Kidney glomerular epithelial cell (primary cell): ENCODE results near the gene IFIT1B.
"Not testable (repeated sequence)": the region's sequence is repeated elsewhere in the genome, so short reads cannot be mapped to it uniquely, and the experiment has no call there.

ENCODE experiments used
- DNase-seq: peaks from one replicate; lab custom pipeline; 2025; lab: John Stamatoyannopoulos, UW

Gene IFIT1B

GRCh38 chr10:89348481-89348880 is 29.4 kb upstream of the IFIT1B start:
- DNase-seq = no peak

DNA sequence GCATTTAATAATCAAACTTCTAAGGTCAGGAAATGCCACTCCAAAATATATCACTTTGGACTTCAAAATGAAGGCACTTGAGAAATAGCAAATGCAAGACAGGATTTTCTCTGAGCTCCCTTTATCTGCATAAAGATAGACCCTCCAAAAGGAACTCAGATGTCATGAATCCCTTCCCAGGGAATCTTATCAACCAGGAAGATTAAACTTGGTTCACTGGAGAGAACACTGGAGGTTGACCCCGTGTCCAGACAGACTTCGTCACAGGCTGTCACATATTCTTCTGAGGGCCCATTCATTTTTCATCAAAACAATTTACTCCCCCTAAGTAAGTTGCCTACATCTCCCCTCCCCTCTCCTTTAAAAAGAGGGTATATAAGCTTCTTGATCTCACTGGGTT is 28.9 kb upstream of the IFIT1B start:
- no peak for DNase-seq

DNA sequence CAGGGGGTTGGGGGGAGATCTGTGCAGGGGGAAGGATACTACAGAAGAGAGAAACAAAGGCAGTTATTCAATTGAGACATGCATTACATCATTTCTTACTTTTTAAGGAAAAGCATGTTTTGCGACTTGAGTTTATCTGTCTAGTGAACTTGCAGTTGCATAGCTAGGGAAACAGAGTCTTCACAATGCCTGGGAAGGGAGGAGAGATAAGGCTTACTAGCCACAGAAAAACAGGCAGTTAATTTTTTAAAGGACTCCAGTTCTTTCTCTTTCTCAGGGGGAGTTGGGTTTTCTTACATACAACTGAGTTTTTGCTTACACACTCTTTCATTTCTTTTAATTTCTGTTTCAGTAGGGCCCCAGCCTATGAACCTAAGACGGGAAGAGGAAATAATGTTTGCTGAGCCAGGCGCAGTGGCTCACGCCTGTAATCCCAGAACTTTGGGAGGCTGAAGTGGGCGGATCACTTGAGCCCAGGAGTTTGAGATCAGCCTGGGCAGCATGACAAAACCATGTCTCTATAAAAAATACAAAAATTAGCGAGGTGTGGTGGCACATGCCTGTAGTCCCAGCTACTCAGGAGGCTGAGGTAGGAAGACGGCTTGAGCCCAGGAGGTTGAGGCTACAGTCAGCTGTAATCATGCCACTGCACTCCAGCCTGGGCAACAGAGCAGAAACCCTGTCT is 27.1 kb upstream of the IFIT1B start:
- DNase-seq = not testable (repeated sequence)

DNA sequence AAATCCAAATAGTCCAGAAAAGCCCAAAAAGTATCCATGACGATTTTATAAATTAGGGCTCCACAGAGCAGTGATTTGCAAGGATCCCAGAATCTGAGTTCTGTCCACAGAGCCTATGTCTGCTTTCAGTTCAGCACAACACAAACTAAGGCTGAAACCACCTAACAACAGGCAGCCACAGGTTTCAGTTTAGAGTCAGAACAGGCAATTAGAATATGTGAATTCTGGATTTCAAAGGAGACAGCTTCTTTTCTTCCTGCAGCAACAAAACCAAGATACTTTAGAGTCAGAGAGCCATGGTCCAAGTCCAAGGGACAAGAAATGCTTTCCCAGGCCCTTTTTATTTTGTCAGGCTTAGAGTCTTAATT is 26.5 kb upstream of the IFIT1B start:
- no peak for DNase-seq

GRCh38 chr10:89351780-89352597 is 25.9 kb upstream of the IFIT1B start:
- peak; percentile 98 for DNase-seq

DNA sequence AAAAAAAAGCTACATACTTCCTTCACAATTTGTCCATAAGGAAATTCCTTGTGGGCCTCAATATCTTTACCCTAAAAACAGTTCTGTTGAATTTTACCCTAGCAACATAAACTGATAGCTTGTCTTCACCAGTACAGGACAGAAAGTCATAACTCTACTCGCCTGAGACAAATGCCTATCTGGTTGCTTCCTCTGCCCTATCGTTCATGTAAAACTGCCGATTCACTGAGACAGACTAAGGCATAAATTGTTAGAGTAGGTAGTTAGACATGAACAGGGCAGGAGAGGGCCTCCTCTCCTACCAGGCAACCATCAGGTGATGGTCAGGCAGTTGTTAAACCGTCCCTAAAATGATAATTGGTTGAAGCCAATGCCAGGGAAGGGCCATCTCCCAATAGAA is 25.1 kb upstream of the IFIT1B start:
- no peak for DNase-seq

DNA sequence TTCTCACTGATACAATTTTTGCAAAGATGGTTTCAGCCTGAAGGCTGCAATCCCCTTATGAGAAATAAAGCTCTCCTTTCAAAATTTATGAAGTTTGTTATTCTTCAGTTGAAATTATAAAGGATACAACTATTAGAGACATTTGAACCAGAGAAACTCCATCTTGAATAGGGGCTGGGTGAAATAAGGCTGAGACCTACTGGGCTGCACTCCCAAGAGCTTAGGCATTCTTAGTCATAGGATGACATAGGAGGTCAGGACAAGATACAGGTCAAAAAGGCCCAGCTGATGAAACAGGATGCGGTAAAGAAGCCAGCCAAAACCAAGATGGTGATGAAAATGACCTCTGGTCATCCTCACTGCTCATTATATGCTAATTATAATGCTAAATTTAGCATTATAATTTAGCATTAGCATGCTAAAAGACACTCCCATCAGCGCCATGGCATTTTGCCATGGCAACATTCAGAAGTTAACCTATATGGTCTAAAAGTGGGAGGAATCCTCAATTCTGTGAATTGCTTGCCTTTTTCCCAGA is 22.4 kb upstream of the IFIT1B start:
- no peak for DNase-seq

DNA sequence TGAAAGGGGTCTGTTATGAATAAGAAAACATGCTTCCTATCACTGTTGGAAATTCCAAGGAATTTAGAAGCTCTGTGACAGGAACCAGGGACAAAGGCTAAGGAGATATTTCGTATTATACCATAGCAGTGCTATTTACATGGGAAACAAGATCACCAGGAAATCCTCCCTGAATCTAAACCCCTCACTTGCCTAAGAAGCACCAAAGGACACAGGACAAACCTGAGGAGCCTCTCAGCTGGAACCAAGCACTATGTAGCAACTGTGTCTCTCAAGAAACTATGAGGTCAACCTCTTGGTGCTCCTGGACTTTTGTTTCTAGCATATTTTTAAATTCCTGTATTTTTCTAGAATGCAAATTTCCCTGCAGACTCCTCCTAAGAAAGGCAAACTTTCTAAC is 20.8 kb upstream of the IFIT1B start:
- no peak for DNase-seq

- no peak for DNase-seq
Observed at GRCh38 chr10:89357975-89358374, 19.9 kb upstream of the IFIT1B start.

DNA sequence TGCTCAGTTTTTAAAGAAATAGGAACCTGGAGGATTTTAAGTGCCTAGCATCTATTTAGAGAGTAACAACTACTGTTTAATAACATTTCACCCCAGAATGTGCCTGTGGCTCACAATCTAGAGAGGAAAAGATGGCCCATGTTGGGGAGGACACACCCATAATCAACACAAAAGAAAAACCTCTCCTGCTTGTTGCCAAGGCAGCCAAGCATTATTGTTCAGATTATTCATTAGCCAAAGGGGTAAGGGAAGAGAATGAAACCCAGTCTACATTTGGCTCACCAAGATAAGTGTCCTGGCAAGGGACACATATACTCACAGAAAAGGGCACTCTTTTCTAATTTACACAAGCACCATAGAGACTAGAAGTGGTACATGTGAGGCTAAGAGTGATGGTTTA is 17.7 kb upstream of the IFIT1B start:
- peak; percentile 15 for DNase-seq

DNA sequence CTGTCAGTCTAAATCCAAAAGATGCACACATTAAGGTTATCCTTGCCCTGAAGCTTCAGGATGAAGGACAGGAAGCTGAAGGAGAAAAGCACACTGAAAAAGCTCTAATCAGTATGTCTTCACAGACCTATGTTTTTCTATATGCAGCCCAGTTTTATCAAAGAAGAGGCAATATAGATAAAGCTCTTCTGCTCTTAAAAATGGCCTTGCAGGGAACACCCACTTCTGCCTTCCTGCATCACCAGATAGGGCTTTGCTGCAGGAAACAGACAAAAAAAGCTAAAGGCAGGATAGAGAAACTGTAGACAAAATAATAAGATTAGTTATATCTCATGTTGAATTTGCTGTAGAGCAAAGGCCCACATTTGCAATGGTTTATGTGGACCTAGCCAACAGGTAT is 14.9 kb upstream of the IFIT1B start:
- no peak for DNase-seq

DNA sequence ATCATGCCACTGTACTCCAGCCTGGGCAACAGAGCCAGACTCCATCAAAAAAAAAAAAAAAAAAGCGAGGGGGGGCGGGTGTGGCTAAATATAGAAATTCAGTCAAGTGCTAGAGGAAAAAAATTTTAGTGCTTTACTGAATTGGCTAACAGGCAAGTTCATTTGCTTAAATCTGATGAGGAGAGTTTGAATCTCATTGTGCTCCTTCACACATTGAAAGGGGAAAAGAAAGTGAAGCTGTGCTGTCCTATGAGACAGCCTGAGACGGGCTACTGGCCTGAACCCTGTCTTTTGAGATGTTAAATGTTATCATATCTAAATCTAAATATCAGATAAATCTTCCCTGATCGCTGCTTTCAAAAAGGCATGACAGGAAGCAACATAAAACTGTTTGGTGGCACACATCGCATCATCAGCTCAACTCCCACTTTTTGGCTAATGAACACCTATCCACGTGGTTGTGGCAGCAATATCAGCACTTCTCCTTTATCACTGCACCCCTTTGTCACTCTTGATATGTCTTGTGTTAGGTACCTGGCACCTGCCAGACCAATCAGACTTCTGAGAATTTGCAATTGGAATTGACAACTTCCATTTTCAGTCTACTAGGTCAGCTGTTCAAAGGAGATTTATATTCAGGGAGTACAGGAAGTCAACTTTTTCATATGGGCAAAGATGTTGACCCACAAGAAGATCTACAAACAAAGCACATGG is 14.0 kb upstream of the IFIT1B start:
- DNase-seq = no peak

- DNase-seq = no peak
Observed at GRCh38 chr10:89364531-89364930, 13.3 kb upstream of the IFIT1B start.

- DNase-seq = no peak
Observed at GRCh38 chr10:89367529-89367928, 10.3 kb upstream of the IFIT1B start.

- DNase-seq = no peak
Observed at GRCh38 chr10:89368129-89368528, 9.7 kb upstream of the IFIT1B start.

DNA sequence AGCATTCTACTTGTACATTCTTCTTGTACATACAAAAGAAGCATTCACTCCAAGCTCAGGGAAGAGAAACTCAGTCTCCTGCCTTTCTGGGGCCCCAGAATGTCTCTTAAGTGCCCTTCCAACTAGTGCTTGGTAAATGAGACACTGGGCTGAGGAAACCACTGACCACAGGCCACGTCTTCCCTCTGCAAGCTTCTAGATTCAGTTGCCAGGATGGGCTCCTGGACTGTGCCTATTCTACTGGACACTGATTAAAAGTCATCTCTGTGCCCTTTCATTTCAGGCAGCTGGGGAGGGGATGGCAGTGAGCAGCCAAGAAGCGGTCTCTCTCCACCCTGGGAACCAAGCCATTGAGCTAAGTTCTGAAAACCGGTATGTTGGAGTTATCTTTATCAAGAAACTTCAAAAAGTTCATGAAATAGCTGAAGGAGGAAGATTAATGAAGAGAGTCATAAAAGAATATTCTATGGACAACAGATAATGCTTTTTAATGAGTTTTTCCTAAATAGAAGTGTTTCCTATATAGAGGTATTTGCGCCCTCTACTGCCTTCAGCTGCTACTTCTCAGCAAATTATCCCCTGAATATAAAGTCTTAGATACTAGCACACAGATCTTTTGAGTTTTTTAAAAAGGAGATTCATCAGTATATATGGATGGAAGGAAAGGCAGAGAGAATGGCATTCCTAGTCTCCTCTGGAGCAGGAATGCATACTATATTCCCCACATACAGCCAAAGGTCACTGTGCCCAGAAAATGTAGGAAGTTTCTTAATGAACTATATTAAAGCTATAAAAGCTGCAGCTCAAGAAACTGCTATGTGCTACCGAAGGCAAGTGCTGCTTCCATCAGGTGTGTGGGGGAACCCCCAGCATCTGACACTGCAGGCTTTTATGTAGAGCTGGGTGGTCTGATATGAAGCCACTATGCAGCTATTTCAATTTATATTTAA is 8.4 kb upstream of the IFIT1B start:
- DNase-seq = peak; percentile 18

DNA sequence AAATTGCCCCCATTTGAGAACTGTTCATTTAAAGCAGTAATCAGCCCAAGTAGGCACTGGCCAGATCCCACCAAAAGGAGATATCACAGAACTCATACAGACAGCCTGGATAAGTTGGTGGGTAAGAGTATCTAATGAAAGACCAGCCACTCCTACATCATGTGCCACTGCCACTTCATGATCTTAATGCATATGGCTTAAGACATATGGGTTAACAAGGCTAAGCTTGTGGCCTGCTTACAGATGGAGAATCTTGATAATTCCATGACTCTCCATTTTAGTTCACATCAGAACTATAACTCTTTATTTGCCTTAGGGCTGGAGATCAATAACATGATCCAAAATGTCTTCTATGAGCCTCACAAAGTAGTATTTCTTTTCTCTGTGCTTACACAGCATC is 6.8 kb upstream of the IFIT1B start:
- no peak for DNase-seq

GRCh38 chr10:89371987-89372386 is 5.9 kb upstream of the IFIT1B start:
- DNase-seq = no peak

DNA sequence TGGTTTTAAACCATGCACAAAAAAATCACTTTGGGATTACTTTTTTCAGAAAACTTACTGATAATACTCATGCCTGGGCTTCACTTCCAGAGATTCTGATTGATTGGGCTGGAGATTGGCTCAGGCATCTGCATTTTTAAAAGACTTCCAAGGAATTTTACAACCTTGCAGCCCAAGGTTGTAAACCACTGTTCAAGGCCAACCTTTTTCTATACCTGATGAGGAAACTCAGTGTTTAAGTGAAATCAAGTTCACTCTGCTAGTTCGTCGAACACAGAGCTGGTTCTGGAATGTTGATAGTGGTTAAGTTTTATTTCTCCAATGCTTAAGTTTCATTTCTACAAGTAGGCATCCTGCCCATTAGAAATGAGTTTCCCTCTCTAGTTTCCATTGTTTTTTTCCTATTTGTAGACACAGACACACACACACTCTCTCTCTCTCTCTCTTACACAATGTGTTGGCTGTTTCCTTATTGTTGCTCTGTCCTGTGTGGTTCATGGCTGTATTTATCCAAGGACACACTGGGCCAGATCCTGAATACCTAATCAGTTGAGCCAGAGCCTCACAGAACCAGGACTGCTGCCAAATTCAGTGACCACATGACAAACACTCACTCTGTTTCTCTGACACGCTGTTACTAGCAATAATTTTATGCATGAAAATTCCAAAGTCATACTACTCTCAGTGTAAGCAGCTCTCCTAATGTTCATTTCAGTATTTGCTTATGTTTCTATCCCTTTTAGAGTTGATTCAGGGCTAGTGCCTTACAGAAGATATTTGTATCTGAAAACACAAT is 3.7 kb upstream of the IFIT1B start:
- DNase-seq = peak; percentile 80

- DNase-seq = no peak
Observed at GRCh38 chr10:89374713-89375141, 3.1 kb upstream of the IFIT1B start.

DNA sequence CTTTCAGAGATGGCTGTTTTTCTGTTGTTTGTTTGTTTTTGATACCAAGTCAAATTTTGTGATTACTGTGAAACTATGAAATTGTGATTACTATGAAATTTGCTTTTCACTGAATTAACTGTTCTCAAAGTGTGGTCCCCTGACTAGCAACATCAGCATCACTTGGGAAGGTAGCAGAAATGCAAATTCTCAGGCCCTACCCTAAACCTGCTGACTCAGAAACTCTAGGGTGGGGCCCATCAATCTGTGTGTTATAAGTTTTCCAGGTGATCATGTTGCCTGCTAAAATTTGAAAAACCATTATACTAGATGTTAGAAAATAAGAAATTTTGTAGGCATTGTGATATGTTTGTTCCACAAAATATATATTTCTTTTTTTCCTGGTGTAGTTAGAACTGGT is 1.2 kb downstream of the IFIT1B start:
- no peak for DNase-seq
